ENCODE measurements around the gene PCDHB3. TPM values are rescaled to one million over a fixed set of nuclear protein-coding genes. Genes with fewer than 3 reads are reported as not detected.
A peak's percentile ranks its signal among the peaks of the same experiment; 100 is the strongest.
"Not testable (repeated sequence)": the region's sequence is repeated elsewhere in the genome, so short reads cannot be mapped to it uniquely, and the experiment has no call there.

Gene PCDHB3
- total RNA-seq, 1 experiment from 2014 or later: 0.36 TPM

- no peak overlapping the region for H3K27ac ChIP-seq (ENCODE audit: low read length)
- no peaks in the 10 kb centered on the region for H3K79me2 ChIP-seq (ENCODE audit: low read length)
- no peaks in the 10 kb centered on the region for H3K9me2 ChIP-seq (replicated peaks; ENCODE audit: low read length)
- H2AFZ ChIP-seq (ENCODE audit: low read length): no peak overlapping the region
- TF ChIP-seq EZH2phosphoT487 (IDR thresholded peaks at IDR 0.05; ENCODE audit: borderline replicate concordance, low read length) (no peak), EZH2 (IDR thresholded peaks at IDR 0.05; ENCODE audit: low read length, unreplicated experiment) (no peak), CTCF (conservative IDR thresholded peaks at IDR 0.05; ENCODE audit: low read depth, low read length) (no peak)
- DNase-seq (peak; percentile 1), ATAC-seq (no peak; the same call in 1 of the 2 replicates)
- intact Hi-C loops (cut with micrococcal nuclease): no loop called here
- POLR2A ChIA-PET (ENCODE audit: unreplicated experiment): no interaction called here
- no peaks in the 10 kb centered on the region for H3K27me3 ChIP-seq (ENCODE audit: low read length)
- no peaks in the 10 kb centered on the region for H4K20me1 ChIP-seq (ENCODE audit: low read length)
- no TSS peak for BruUV-seq (replicated peaks)
- CTCF ChIA-PET: no interaction called here
- H3K4me3 ChIP-seq (ENCODE audit: low read length): no peak overlapping the region
- no peaks in the 10 kb centered on the region for H3F3A ChIP-seq (ENCODE audit: low read length, unreplicated experiment)
- no peaks in the 10 kb centered on the region for H3K4me1 ChIP-seq (ENCODE audit: insufficient read depth, low read length)
- H3K9me3 ChIP-seq (ENCODE audit: low read length): no peaks in the 10 kb centered on the region
- no peak overlapping the region for H3K4me2 ChIP-seq (ENCODE audit: low read length)
- no peaks in the 10 kb centered on the region for H3K36me3 ChIP-seq (ENCODE audit: low read depth, low read length)
- H3K9ac ChIP-seq (ENCODE audit: low read length): no peak overlapping the region
Measured at GRCh38 chr5:141127305-141127704, 27.0 kb downstream of the PCDHB3 start.

GRCh38 chr5:141135030-141135717 is 34.9 kb downstream of the PCDHB3 start, which contains the start of gene PCDHB5:
Gene PCDHB5 (plus strand): TSS chr5:141135206. CDS start chr5:141135435, 229 bp downstream.
- Histone ChIP-seq H4K20me1 (ENCODE audit: low read length) (no peaks in the 10 kb centered on the region), H3K27me3 (ENCODE audit: low read length) (no peaks in the 10 kb centered on the region), H3K9ac (ENCODE audit: low read length) (no peak within 1 kb of the TSS), H3K9me3 (ENCODE audit: low read length) (no peaks in the 10 kb centered on the region), H3K4me2 (ENCODE audit: low read length) (no peak within 1 kb of the TSS), H3F3A (ENCODE audit: low read length, unreplicated experiment) (no peaks in the 10 kb centered on the region), H3K4me1 (ENCODE audit: insufficient read depth, low read length) (no peaks in the 10 kb centered on the region), H3K4me3 (ENCODE audit: low read length) (no peak within 1 kb of the TSS), H3K9me2 (replicated peaks; ENCODE audit: low read length) (no peaks in the 10 kb centered on the region), H3K27ac (ENCODE audit: low read length) (no peak within 1 kb of the TSS), H3K79me2 (ENCODE audit: low read length) (no peaks in the 10 kb centered on the region), H3K36me3 (ENCODE audit: low read depth, low read length) (no peaks in the 10 kb centered on the region), H2AFZ (ENCODE audit: low read length) (no peak within 1 kb of the TSS)
- no TSS peak for BruUV-seq (replicated peaks)
- POLR2A ChIA-PET (ENCODE audit: unreplicated experiment): no interaction called here
- intact Hi-C loops (cut with micrococcal nuclease): no loop called here
- ATAC-seq (no peak), DNase-seq (no peak)
- CTCF ChIA-PET: no interaction called here
- TF ChIP-seq CTCF (conservative IDR thresholded peaks at IDR 0.05; ENCODE audit: low read depth, low read length) (peak; percentile 25; the same call in 1 of the 2 replicates), EZH2 (IDR thresholded peaks at IDR 0.05; ENCODE audit: low read length, unreplicated experiment) (no peak)

- no peak for ATAC-seq
- no peak overlapping the region for H2AFZ ChIP-seq (ENCODE audit: low read length)
- CTCF ChIA-PET: no interaction called here
Measured at GRCh38 chr5:141135718-141136266, 35.5 kb downstream of the PCDHB3 start.

GRCh38 chr5:141137346-141137745 is 37.1 kb downstream of the PCDHB3 start:
- H3K27ac ChIP-seq (ENCODE audit: low read length); H3K9ac ChIP-seq (ENCODE audit: low read length); H3K9me3 ChIP-seq (ENCODE audit: low read length); H3K9me2 ChIP-seq (replicated peaks; ENCODE audit: low read length); H3F3A ChIP-seq (ENCODE audit: low read length, unreplicated experiment); intact Hi-C loops (cut with micrococcal nuclease); H3K4me2 ChIP-seq (ENCODE audit: low read length); H3K4me1 ChIP-seq (ENCODE audit: insufficient read depth, low read length); H2AFZ ChIP-seq (ENCODE audit: low read length); DNase-seq; H4K20me1 ChIP-seq (ENCODE audit: low read length); POLR2A ChIA-PET (ENCODE audit: unreplicated experiment); CTCF ChIA-PET; ATAC-seq; BruUV-seq (replicated peaks); H3K27me3 ChIP-seq (ENCODE audit: low read length); H3K4me3 ChIP-seq (ENCODE audit: low read length); H3K79me2 ChIP-seq (ENCODE audit: low read length); H3K36me3 ChIP-seq (ENCODE audit: low read depth, low read length): not testable (repeated sequence)

More at GRCh38 chr5:141135718-141136266, 35.5 kb downstream of the PCDHB3 start:
- Histone ChIP-seq H3K9me3 (ENCODE audit: low read length) (no peaks in the 10 kb centered on the region), H3K4me2 (ENCODE audit: low read length) (no peak overlapping the region), H3K27me3 (ENCODE audit: low read length) (no peaks in the 10 kb centered on the region), H3K27ac (ENCODE audit: low read length) (no peak overlapping the region), H3K9ac (ENCODE audit: low read length) (no peak overlapping the region), H4K20me1 (ENCODE audit: low read length) (no peaks in the 10 kb centered on the region), H3K79me2 (ENCODE audit: low read length) (no peaks in the 10 kb centered on the region), H3K9me2 (replicated peaks; ENCODE audit: low read length) (no peaks in the 10 kb centered on the region), H3K4me1 (ENCODE audit: insufficient read depth, low read length) (no peaks in the 10 kb centered on the region), H3K36me3 (ENCODE audit: low read depth, low read length) (no peaks in the 10 kb centered on the region), H3K4me3 (ENCODE audit: low read length) (no peak overlapping the region), H3F3A (ENCODE audit: low read length, unreplicated experiment) (no peaks in the 10 kb centered on the region)
- intact Hi-C loops (cut with micrococcal nuclease): no loop called here
- POLR2A ChIA-PET (ENCODE audit: unreplicated experiment): no interaction called here
- TF ChIP-seq EZH2phosphoT487 (IDR thresholded peaks at IDR 0.05; ENCODE audit: borderline replicate concordance, low read length) (no peak), EZH2 (IDR thresholded peaks at IDR 0.05; ENCODE audit: low read length, unreplicated experiment) (no peak)
- BruUV-seq (replicated peaks): no TSS peak
- no peak for DNase-seq

All from PC-3 (cell line).